GM19468 (cell line): Measurements from ENCODE around the gene RBM47.
A peak's percentile ranks its signal among the peaks of the same experiment; 100 is the strongest.
"Not testable (repeated sequence)": the region's sequence is repeated elsewhere in the genome, so short reads cannot be mapped to it uniquely, and the experiment has no call there.

Source experiments
- ATAC-seq: cut with Tn5 transposase; IDR thresholded peaks from one replicate; pipeline ENCODE4 v1.9.1; 2021; ENCODE audit warnings: mild to moderate bottlenecking, moderate library complexity, moderate number of reproducible peaks; ENCODE audit not compliant: unreplicated experiment; ENCODE audit errors: extremely low read depth

Gene RBM47

DNA sequence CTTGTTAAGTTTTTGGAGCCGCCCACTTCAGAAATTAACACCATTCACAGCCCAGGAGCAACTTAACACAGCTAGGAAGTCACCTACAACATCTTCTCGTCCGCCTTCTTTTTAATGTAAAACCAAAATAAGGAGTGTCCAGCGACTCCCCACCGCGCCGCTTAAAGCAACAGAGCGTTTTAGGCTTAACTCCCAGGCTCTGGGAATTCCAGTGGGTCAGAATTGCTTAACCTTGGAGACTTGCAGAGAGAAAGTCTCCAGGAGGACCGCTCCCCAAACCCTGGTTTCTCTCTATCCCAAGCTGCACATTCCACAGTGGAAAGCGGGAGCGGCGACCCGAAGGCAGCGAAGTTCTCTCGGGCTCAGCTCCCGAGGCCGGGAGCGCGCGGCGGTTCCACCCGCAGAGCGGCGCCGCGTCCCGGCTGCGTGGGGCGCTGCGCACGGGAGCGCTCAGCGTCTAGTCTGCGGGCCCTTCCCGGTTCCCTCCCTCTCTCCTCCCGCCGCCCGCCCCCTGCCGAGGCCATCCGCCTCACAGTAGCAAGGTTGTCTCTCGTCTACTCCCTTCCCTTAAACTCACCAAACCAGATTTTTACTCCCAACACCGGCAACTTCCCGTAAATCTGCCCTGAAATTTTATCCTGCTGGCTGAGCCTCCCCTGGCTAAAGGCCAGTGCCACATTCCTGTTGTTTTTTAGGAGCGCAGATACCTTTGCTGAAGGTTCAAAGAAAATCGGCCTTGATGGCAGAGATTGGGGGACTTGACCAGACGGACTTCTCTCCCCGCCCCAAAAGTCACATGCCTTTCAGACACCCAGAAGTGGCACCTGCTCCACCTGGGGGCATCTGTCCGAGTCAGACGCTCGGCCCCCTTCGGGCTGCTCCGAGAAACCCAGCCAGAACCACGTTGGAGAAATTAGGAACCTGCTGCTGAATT, at the start of gene RBM47:
Gene RBM47 (minus strand): TSS at position 464 of the 934 bp plus-strand sequence. CDS start 190,971 bp downstream, outside the sequence.
- ATAC-seq: no peak

DNA sequence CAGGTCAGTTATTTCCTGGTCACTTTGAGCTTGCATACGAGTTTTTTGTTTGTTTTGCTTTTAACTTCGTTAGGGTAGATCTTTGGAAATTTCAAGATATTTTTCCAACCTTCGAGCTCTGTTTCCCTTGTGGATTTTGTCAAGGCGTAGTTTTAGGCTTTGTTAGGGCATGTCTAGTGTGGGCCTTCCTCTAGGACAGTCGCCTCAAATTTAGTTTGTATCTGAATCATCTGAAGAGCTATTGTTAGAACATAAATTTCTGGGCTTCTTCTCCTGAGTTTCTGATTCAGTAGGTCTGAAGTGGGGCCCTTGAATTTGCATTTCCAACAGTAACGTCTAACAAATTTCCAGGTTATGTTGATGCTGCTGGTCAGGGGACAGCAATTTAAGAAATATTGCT, 48.8 kb upstream of the RBM47 start:
- no peak for ATAC-seq

DNA sequence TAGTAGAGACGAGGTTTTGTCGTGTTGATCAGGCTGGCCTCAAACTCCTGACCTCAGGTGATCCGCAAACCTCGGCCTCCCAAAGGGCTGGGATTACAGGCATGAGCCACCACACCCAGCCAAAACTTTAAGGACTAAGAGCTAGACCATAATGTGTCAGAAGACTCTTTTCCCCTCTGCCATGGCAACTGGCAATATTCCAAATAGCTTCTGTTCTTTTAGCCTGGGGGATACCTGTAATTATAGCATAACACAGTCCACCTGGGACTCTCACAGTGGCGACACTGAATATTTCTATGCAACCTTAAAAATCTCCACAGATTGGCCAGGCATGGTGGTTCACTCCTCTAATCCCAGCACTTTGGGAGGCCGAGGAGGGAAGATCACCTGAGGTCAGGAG, 45.5 kb upstream of the RBM47 start:
- ATAC-seq: no peak

DNA sequence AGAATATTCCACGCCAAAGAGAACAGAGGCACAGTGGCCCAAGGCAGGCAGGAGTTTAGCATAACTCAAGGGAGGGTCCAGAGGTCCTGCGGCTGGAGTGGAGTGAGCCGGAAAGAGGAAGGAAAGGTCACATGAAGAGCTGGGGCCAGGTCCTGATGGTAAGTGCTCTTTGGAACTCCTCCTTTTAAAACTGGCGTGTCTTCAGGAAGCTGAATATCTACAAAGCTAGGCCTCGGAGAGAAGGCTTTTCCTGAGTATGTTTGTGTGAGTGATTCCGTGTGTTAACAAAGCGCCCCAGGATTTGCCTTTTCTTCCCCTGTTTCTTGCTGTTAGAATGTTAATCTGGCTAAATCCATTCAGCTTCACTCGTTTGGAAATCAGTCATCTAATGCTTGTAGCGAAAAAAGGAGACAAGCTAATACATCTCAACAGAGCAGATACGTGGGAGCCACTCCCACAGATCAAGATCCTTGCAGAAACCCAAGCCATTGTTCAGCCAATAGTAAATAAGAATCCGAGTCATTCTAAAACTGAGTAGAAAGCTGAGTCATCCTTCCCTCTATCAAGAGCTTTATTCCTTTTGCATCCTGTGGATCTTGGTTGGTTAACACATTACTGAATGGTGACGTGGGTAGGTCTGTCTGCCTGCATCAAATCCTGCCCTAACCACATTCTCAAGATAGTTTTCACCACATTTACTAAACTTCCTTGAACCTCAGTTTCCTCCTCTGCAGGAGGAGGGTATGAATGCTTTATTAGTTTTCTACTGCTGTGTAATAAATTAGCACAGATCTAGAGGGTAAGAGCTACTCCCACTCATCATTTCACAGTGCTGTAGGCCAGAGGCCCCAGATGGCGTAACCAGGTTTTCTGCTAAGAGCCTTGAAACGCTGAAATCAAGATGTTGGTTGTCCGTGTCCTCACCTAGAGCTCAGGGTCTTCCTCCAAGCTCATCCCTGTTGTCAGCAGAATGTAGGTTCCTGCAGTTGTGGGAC, 43.2 kb upstream of the RBM47 start:
- ATAC-seq: peak; percentile 63

DNA sequence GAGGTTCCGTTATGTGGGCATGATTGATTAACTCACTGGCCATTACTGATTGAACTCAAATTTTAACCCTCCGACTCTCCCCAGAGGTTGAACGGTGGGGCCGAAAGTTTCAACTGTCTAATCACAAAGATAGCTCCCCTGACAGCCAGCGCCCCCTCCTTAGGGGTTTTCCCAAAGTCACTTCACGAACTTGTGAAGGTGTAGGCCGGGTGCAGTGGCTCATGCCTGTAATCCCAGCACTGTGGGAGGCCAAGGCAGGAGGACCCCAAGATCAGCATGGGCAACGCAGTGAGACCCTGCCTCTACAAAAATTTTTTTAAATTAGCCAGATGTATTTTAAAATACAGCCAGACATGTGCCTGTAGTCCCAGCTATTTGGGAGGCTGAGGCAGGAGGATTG, 39.8 kb upstream of the RBM47 start:
- no peak for ATAC-seq

DNA sequence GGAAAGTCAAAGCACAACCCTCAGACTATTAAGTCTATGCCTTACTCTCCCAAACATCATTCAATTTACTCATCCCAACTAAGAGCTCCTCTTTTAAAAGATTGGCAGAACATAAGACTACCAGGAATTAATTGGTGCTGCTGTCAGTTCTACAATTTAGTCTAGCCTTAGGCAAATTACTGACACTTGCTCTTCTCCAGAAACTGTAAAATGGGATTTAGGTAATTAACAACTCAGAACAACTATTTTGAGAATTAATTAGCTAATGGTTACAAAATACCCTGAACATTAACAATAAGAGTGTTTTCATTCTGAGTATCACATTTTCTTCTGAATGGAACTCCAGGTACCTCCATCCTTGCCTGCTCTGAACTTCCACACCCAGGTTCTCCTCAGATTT, 36.2 kb upstream of the RBM47 start:
- ATAC-seq: no peak

DNA sequence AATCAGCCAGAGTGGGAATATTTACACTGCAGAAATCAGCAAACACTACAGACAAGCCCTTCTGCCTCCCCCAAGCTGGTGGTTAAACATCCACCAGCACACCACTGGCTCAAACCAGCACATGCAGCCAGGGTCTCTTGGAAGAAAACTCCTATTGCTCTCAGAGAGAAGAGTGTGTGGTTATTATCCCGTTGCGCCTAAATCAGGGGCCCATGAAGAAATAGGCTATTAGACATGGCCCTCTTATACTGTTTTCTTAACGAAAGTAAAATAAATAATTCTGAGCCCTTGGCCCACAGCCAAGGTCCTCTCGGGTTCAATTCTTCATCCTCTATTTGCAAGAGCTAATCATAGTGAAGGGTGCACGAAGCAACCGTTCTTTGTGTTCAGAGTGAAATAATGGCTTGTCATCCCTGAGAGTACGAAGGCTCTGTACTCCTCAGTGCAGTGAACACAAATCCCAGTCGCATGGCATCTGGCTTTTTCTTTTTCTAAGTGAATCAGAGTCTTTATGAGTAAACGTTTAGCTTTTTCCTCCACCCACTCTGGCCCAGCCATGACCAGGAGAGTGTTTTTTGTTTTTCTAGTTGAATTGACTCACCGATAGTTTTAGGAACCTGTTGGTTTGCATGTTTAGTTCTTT, 33.4 kb upstream of the RBM47 start:
- ATAC-seq: no peak

DNA sequence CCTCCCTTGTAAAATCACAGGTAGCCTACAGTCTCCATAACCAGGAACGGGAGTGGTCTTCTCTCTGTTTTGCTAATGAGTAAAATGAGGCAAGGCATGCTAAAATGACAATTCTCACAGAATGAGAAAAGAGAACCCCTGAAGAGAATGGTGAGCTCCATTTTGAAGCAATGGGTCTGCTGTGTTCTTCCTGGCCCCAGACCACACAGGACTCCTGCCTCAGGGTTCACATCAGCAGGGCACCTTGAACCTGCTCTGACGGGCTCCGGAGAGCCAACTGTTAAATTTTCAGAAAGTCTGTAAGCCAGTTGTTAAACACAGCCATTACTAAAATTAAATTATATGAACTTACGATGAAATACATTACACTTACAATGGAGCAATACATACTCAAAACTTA, 32.1 kb upstream of the RBM47 start:
- ATAC-seq: no peak

DNA sequence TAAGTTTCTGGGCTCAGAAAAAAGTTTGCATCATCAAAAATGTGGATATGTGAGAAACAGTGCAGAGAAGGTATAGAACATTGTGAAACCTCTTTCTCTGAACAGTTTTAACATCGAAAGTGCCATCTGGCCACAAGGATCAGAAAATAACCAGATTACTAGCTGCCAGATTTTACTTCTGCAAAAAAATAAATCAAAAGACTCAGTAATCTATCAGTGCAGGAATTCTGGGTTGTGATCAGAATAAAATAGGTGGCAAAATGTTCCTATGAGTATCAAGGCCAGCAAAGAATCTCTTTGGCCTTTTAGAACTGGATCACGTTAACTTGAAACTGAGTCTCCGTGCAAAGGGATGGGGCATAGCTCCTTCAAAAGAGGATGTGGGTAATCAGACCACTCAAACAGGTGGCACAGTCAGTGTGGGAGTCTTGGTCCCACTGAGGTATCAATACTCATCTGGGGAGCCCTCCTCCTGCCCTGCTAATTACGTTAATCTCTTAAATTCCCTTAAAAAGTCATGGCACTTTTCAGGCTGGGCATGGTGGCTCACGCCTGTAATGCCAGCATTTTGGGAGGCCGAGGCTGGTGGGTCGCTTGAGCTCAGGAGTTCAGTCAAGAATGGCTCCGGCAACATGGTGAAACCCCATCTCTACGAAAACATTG, 26.7 kb upstream of the RBM47 start:
- peak; percentile 91 for ATAC-seq

DNA sequence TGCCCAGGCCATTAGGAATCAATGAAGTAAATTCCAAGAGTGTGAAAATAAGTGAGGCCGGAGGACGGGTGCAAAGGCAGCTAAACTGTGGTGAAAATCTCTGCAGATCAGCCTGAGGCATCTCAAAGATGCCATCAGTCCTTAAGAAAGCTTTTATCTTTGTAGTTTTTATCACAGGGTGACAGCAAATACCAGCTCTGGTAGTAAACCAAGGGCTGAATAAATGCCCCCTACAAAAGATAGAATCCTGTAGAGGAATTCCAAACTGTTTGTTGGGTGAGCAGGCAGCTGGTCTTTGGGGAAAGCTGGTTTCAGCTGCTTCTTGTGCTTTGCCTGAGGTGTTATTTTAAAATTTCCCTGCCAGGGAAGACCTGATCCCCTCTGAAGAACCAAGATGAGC, 21.6 kb upstream of the RBM47 start:
- ATAC-seq: no peak

DNA sequence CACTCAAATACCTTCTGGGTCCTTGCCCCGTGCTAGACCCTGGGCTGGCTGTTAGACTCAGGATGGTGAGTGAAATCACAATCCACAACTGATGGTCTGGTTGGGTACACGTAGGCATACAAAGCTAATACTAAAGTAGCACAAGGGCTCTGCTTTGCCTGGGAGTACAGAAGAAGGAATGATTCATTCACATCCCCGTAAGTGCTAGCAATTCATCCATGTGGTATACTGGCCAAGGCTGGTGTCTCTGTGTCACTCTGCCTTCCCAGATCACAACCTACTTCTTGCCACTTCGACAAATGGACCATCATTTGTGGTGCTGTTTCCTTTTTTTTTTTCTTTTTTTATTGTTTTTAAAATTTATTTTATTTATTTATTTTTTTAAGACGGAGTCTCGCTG, 19.7 kb upstream of the RBM47 start:
- ATAC-seq: no peak

DNA sequence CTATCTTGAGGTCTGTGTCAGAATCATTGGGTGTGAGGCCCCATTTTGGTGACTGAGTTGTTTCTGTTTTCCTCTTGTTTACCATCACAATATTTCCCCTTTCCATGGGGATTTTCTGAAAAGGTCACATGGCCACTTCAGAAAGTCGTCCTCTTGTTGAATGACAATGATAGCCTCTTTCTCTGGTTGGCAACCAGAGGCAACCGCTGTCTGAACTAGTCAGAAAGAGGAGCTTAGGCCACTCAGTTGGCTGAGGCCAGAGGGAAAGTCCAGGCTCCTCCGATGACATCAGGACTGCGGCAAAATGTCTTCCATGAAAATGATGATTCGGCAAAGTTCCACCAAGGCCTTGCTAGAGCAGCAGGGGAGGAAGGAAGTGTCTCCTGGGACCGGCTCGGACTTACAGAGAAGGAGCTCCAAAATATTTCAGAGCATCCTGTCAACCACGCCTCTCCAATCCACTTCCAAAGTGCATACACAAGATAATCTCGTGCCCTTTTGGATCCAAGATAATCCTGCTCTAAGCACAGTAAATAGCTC, 19.1 kb upstream of the RBM47 start:
- ATAC-seq: no peak

DNA sequence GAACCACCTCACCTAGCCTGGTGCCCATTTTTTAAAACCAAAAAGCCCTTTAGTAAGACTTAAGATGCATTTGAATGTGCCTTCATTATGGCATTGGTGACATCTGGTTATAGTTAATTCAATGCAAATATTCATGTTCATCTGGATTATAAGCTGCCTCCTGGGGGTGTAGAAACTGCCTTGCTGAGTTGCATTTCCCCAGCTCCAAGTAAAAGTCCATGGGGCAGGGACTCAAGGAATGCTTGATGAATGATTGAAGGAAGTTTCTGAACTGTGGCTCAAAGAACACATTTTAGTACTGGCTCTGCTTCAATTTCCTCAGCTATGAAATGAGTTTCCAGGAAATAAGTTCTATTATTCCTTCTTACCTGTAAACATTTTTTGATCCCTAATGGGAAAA, 18.5 kb upstream of the RBM47 start:
- no peak for ATAC-seq

DNA sequence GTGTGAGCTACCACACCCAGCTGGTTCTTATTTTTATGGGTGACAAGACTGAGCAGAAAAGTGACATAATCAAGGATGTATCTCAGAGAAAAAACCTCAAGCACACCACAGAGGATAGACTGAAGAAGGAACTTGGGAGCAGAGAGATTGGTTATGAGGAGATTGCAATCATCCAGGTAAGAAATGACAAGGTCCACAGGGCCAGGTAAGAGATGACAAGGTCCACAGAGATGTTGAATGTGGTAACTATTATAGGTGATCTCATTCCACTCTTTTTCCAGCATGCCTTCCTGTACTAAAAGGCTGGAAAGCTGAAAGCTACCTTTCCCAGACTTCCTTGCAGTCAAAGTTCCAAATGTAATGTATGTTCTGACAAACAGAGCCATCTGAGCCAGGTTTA, 15.9 kb upstream of the RBM47 start:
- no peak for ATAC-seq

DNA sequence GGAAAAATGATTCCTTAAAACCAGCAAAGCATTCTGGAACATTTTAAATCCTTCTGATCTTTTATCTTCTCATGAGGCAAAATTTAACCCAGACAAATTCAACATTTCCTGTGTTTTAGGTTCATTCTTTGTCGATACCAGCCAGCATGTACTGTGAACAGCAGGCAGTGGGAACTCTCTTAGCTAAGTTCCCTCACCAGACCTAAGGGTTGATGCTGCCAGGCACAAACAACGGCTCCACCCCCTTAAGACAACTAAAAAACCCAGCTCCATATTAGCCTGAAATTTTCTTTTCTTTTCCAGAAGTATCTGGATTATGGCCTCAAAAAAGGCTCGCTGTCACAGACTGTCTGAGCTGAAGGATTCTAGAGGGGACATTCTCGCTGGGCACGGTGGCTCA, 2.4 kb upstream of the RBM47 start:
- no peak for ATAC-seq

DNA sequence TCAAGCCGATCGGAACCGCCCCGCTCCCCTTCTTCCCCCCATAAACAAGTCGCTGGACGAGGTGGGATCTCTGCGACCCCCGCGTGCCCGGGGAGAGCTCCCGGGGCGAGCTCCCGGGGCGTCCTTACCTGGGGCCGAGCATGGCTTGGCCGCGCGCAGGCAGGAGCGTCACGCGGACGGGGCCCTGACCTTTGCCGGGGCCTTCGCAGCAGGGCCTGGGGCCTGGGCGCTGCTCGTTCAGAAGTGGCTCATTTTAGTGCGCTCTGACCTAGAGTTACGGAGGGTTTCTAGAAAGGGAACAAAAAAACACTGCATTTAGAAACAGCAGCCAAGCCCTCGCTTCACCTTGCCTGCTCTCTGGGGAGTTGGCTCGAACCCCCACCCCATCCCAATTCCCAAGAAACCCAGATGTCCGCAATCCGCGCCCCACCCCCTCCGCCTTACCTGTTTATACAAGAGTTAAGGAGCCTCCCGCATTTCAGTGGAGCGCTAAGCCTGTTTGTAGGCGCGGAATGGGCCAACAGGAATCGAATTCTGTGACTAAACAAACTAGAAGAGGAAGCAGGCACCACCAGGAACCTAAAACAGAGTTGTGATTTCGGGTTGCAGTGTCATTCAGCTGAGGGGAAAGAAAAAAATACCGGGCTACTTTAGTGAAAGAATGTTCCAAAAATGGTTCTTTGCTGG, 814 bp upstream of the RBM47 start:
- ATAC-seq: peak; percentile 47

DNA sequence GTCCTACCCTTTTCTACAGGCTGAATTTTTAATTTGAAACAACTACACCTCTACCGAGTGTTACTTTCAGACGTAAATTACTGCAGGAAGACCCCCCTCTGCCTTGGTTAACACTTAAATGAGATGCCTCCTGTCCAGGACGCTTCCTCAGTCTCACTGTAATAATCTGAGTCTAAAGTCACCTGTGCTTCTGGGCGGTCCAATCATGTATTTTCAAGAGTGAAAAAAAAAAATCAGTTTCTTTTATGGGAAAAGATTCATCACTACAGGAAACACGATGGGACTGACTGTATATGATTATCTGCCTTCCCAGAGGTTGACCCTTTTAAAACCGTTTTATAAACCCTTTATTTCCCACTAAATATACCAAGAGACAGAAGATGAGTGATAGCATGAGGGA, 776 bp downstream of the RBM47 start:
- ATAC-seq: no peak

DNA sequence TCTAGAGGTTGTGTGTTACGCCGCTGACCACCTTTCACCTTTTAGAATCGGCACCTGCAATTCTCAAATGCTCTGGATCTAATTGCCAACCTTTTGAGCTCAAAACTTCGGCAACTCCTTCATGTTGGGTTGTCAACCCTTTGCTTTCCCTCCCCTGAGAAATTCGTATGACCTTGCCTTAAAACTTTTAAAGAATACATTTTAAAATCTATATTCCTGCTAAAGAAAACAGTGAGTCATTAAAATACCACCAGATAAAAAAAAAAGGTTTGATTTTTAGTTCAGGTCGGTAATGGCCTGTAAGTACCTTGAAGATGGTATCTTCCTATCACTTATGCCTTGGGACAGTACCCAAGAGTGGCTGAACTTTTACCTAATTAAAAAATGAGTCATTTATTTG, 1.3 kb downstream of the RBM47 start:
- ATAC-seq: not testable (repeated sequence)

DNA sequence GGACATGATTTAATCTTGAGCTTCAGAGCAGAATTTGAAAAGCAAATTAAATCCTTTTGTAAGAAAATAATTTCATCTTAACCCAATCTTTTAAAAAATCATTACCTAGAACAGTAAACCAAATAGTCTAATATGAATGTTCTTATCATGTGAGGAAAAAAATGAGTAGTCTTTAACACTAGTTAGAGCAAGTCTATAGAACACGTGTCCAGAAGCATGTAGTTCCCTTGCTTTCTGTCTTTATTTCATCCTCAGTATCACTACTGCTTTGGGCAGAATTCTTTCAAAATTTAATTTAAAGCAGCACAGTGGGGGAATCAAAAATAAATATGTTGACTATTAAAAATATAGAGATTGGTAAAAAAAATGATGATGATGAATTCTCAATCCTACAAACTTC, 2.1 kb downstream of the RBM47 start:
- no peak for ATAC-seq
